ENCODE data around the gene TECTB. TPM values are rescaled to one million over a fixed set of nuclear protein-coding genes. Genes with fewer than 3 reads are reported as not detected.

The TECTB gene
- total RNA-seq, 2 experiments from 2014 or later: not detected

DNA sequence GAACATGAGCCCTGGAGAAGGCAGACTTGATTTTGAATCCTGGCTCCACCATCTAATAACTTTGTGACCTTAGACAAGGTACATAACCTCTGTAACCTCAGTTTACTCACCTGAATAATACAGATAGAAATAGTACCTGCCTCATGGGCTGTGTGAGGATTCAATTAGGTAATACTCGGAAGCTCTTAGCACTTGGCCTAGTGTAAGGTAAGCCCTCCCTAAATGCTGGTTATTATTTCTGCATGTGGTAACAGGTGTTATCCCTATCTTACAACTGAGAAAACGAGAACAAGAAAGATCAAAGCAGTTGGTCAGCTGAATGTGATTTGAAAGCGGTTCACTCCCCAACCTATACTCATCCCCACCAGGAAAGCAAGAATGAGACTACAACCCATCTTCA is 62.0 kb downstream of the TECTB start:
- no peak overlapping the region for H3K4me3 ChIP-seq (ENCODE audit: low read length)
- H3K4me1 ChIP-seq (ENCODE audit: insufficient read depth, low read length): no peaks in the 10 kb centered on the region
- no peaks in the 10 kb centered on the region for H3K27me3 ChIP-seq (ENCODE audit: control insufficient read depth in 1 of 2, insufficient read depth in 2 of 2, low read length in 2 of 2)
- POLR2A ChIA-PET: no interaction called here
- Mint-ChIP-seq H3K27ac (no peak overlapping the region), H3K27me3 (no peaks in the 10 kb centered on the region), H3K36me3 (ENCODE audit: low read depth) (no peaks in the 10 kb centered on the region), H3K4me1 (ENCODE audit: low read depth) (no peaks in the 10 kb centered on the region), H3K9me3 (no peaks in the 10 kb centered on the region), H3K4me3 (no peak overlapping the region)
- intact Hi-C loops (cut with DNase I, micrococcal nuclease): no loop called here
- H3K27ac ChIP-seq (ENCODE audit: low read depth in 1 of 2, low read length in 2 of 2): no peak overlapping the region
- CTCF ChIA-PET: no interaction called here
- TF ChIP-seq, protein P1, sequence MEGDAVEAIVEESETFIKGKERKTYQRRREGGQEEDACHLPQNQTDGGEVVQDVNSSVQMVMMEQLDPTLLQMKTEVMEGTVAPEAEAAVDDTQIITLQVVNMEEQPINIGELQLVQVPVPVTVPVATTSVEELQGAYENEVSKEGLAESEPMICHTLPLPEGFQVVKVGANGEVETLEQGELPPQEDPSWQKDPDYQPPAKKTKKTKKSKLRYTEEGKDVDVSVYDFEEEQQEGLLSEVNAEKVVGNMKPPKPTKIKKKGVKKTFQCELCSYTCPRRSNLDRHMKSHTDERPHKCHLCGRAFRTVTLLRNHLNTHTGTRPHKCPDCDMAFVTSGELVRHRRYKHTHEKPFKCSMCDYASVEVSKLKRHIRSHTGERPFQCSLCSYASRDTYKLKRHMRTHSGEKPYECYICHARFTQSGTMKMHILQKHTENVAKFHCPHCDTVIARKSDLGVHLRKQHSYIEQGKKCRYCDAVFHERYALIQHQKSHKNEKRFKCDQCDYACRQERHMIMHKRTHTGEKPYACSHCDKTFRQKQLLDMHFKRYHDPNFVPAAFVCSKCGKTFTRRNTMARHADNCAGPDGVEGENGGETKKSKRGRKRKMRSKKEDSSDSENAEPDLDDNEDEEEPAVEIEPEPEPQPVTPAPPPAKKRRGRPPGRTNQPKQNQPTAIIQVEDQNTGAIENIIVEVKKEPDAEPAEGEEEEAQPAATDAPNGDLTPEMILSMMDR (IDR thresholded peaks at IDR 0.05): no peak
- H3K9me3 ChIP-seq (ENCODE audit: control insufficient read depth in 1 of 2, insufficient read depth in 1 of 2, low read length in 2 of 2): no peaks in the 10 kb centered on the region
- no peaks in the 10 kb centered on the region for H3K36me3 ChIP-seq (ENCODE audit: insufficient read depth, low read length)
- ATAC-seq (ENCODE audit: poor library complexity) (no peak), DNase-seq (peak in 1 of 14 experiments; percentile 9)

DNA sequence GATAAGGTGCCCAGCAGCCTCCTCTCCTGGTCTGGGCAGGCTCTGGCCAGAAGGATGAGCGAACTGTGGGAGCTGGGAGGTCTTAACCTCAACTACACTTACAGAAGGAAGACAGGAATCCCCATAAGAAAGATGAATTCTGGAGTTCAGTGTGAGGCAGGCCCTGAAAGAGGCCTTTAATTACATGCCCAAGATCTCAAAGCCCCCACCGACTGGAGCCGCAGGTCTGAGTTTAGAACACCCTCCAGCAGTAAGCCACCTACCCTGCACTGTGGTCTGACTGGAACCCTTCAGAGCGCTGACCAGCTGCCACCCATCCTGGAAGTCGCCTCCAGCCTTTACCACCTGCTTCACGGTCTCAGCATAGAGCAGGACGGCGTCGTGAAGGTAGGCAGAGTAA is 62.5 kb downstream of the TECTB start:
- Mint-ChIP-seq H3K27ac (no peak overlapping the region), H3K4me3 (no peak overlapping the region), H3K9me3 (no peaks in the 10 kb centered on the region), H3K27me3 (no peaks in the 10 kb centered on the region), H3K4me1 (ENCODE audit: low read depth) (no peaks in the 10 kb centered on the region), H3K36me3 (ENCODE audit: low read depth) (no peaks in the 10 kb centered on the region)
- no peak for ATAC-seq (ENCODE audit: poor library complexity)
- ChIA-PET CTCF (no interaction called here), POLR2A (no interaction called here)
- Histone ChIP-seq H3K36me3 (ENCODE audit: insufficient read depth, low read length) (no peaks in the 10 kb centered on the region), H3K4me1 (ENCODE audit: insufficient read depth, low read length) (no peaks in the 10 kb centered on the region), H3K27ac (ENCODE audit: low read depth in 1 of 2, low read length in 2 of 2) (no peak overlapping the region), H3K4me3 (ENCODE audit: low read length) (no peak overlapping the region), H3K9me3 (ENCODE audit: control insufficient read depth in 1 of 2, insufficient read depth in 1 of 2, low read length in 2 of 2) (no peaks in the 10 kb centered on the region), H3K27me3 (ENCODE audit: control insufficient read depth in 1 of 2, insufficient read depth in 2 of 2, low read length in 2 of 2) (no peaks in the 10 kb centered on the region)
- no peak for DNase-seq
- intact Hi-C loops (cut with DNase I, micrococcal nuclease): no loop called here
- TF ChIP-seq, protein P1 (IDR thresholded peaks at IDR 0.05): no peak

DNA sequence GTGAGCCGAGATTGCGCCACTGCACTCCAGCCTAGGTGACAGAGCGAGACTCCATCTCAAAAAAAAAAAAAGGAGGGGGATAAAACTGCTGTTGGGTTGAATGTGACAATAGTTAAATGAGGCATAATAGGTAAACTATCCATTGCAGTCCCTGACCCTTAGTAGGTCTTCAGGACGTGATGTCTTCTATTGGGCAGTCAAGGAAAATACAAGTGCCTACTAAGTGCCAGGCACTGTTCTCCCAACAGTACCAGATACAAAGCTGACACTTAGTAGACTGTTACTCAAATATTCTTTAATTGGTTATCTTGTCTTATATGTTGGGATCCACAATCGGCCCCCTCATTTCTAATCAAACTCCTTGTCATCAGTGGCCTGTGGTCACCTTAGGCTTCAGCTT is 63.6 kb downstream of the TECTB start:
- DNase-seq: no peak
- TF ChIP-seq, protein P1 (IDR thresholded peaks at IDR 0.05): no peak
- Histone ChIP-seq H3K9me3 (ENCODE audit: control insufficient read depth in 1 of 2, insufficient read depth in 1 of 2, low read length in 2 of 2) (no peaks in the 10 kb centered on the region), H3K27me3 (ENCODE audit: control insufficient read depth in 1 of 2, insufficient read depth in 2 of 2, low read length in 2 of 2) (no peaks in the 10 kb centered on the region), H3K27ac (ENCODE audit: low read depth in 1 of 2, low read length in 2 of 2) (no peak overlapping the region), H3K4me1 (ENCODE audit: insufficient read depth, low read length) (no peaks in the 10 kb centered on the region), H3K4me3 (ENCODE audit: low read length) (no peak overlapping the region), H3K36me3 (ENCODE audit: insufficient read depth, low read length) (no peaks in the 10 kb centered on the region)
- ChIA-PET POLR2A (no interaction called here), CTCF (no interaction called here)
- no peak for ATAC-seq (ENCODE audit: poor library complexity)
- Mint-ChIP-seq H3K36me3 (ENCODE audit: low read depth) (no peaks in the 10 kb centered on the region), H3K4me3 (no peak overlapping the region), H3K27me3 (no peaks in the 10 kb centered on the region), H3K4me1 (ENCODE audit: low read depth) (no peaks in the 10 kb centered on the region), H3K9me3 (no peaks in the 10 kb centered on the region), H3K27ac (no peak overlapping the region)
- intact Hi-C loops (cut with DNase I, micrococcal nuclease): no loop called here
